HG02885 (cell line): ENCODE measurements around the gene NOL9.

Source experiments
- ATAC-seq: cut with Tn5 transposase; IDR thresholded peaks from one replicate; pipeline ENCODE4 v1.9.1; 2021; ENCODE audit warnings: mild to moderate bottlenecking; ENCODE audit not compliant: unreplicated experiment, poor library complexity

NOL9 gene

GRCh38 chr1:6507037-6507428, 47.3 kb downstream of the NOL9 start:
- ATAC-seq, result no peak

- no peak for ATAC-seq
Observed at GRCh38 chr1:6506210-6507036, 47.9 kb downstream of the NOL9 start.

GRCh38 chr1:6505367-6506209, 48.7 kb downstream of the NOL9 start:
- no peak for ATAC-seq

GRCh38 chr1:6504887-6505286, 49.4 kb downstream of the NOL9 start:
- no peak for ATAC-seq

GRCh38 chr1:6503884-6504602, 50.3 kb downstream of the NOL9 start:
- no peak for ATAC-seq

- ATAC-seq, result no peak
Observed at GRCh38 chr1:6502000-6502891, 52.1 kb downstream of the NOL9 start.

GRCh38 chr1:6501279-6501813, 53.0 kb downstream of the NOL9 start:
- ATAC-seq, result no peak

GRCh38 chr1:6500544-6501278, 53.6 kb downstream of the NOL9 start:
- no peak for ATAC-seq

- no peak for ATAC-seq
Observed at GRCh38 chr1:6499296-6499695, 55.0 kb downstream of the NOL9 start.

GRCh38 chr1:6498576-6499111, 55.7 kb downstream of the NOL9 start:
- ATAC-seq, result no peak

GRCh38 chr1:6497867-6498575, 56.3 kb downstream of the NOL9 start:
- no peak for ATAC-seq

GRCh38 chr1:6497215-6497866, 57.0 kb downstream of the NOL9 start:
- no peak for ATAC-seq

- no peak for ATAC-seq
Observed at GRCh38 chr1:6496890-6497214, 57.5 kb downstream of the NOL9 start.

GRCh38 chr1:6496365-6496721, 58.0 kb downstream of the NOL9 start:
- ATAC-seq, result no peak

GRCh38 chr1:6495540-6496364, 58.6 kb downstream of the NOL9 start:
- no peak for ATAC-seq

- ATAC-seq, result no peak
Observed at GRCh38 chr1:6495041-6495441, 59.3 kb downstream of the NOL9 start.

- no peak for ATAC-seq
Observed at GRCh38 chr1:6494627-6495026, 59.7 kb downstream of the NOL9 start.
